ENCODE data around the gene SLIT3.
"Not testable (repeated sequence)": the region's sequence is repeated elsewhere in the genome, so short reads cannot be mapped to it uniquely, and the experiment has no call there.

SLIT3 gene

DNA sequence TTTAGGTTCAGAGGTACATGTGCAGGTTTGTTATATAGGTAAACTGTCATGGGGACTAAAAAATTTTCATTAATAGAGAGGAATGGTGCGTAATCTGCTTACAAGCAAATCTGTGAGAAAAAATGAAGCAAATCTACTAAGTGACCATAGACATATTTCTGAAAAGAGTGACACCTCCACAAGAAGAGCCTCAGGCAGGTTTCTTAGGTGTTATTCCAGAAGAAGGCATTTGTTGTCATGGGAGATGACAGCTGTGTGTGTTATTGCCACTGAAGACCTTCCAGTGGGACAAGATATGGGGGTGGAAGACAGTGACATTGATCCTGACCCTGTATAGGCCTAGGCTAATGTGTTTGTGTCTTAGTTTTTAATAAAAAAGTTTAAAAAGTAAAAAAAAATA is 652.9 kb downstream of the SLIT3 start:
- FAIRE-seq, result no peak
- DNase-seq (ENCODE audit: insufficient read length, low spot score), result no peak
- no peak for TF ChIP-seq CTCF (IDR thresholded peaks at IDR 0.05; ENCODE audit: insufficient read depth, missing control alignments)

- DNase-seq (ENCODE audit: insufficient read length, low spot score), result no peak
- no peak for FAIRE-seq
Observed at GRCh38 chr5:168647083-168647482, 653.9 kb downstream of the SLIT3 start.

GRCh38 chr5:168646335-168646734 is 654.6 kb downstream of the SLIT3 start:
- FAIRE-seq, result no peak
- TF ChIP-seq CTCF (IDR thresholded peaks at IDR 0.05; ENCODE audit: insufficient read depth, missing control alignments), result no peak
- no peak for DNase-seq (ENCODE audit: insufficient read length, low spot score)

More at GRCh38 chr5:168647083-168647482, 653.9 kb downstream of the SLIT3 start:
- no peak for TF ChIP-seq CTCF (IDR thresholded peaks at IDR 0.05; ENCODE audit: insufficient read depth, missing control alignments)

DNA sequence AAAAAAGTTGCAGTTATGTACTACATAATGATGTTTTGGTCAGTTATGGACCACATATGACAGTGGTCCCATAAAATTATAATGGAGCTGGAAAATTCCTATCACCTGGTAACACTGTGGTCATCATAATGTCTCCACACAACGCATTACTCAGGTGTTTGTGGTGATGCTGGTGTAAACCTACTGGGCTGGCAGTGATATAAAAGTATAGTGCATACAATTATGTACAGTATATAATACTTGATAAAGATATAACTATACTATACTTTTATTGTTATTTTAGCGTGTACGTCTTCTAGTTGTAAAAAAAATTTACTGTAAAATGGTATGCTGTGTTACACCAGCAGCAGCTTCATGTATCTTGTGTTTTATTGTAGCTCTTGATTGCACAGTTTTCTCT is 655.7 kb downstream of the SLIT3 start:
- no peak for FAIRE-seq
- no peak for TF ChIP-seq CTCF (IDR thresholded peaks at IDR 0.05; ENCODE audit: insufficient read depth, missing control alignments)

DNA sequence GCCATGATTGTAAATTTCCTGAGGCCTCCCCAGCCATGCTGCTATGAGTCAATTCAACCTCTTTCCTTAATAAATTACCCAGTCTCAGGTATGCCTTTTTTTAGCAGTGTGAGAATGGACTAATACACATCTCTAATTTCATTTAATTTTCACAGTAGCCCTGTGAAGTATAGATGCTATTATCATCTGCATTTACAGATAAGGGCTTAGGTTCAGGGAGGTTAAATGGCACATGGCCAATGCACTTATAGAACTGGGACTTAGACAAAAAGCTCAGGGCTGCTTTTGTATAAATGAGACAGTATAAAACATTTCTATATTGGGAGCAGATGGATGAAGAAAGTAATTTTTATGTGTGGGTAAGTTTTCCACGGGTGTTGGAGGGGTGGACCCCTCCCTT is 658.9 kb downstream of the SLIT3 start:
- DNase-seq (ENCODE audit: insufficient read length, low spot score), result no peak
- TF ChIP-seq CTCF (IDR thresholded peaks at IDR 0.05; ENCODE audit: insufficient read depth, missing control alignments), result no peak
- no peak for FAIRE-seq

More for the DNA sequence above, 655.7 kb downstream of the SLIT3 start:
- DNase-seq (ENCODE audit: insufficient read length, low spot score), result no peak

- not testable (repeated sequence) for DNase-seq (ENCODE audit: insufficient read length, low spot score); FAIRE-seq
Observed at GRCh38 chr5:168638846-168639245, 662.1 kb downstream of the SLIT3 start.

GRCh38 chr5:168637793-168638192 is 663.1 kb downstream of the SLIT3 start:
- no peak for TF ChIP-seq CTCF (IDR thresholded peaks at IDR 0.05; ENCODE audit: insufficient read depth, missing control alignments)
- DNase-seq (ENCODE audit: insufficient read length, low spot score) (no peak), FAIRE-seq (no peak)

- TF ChIP-seq CTCF (IDR thresholded peaks at IDR 0.05; ENCODE audit: insufficient read depth, missing control alignments), result no peak
- DNase-seq (ENCODE audit: insufficient read length, low spot score), result no peak
- FAIRE-seq, result no peak
Observed at GRCh38 chr5:168637281-168637680, 663.7 kb downstream of the SLIT3 start.

GRCh38 chr5:168630958-168631357 is 670.0 kb downstream of the SLIT3 start:
- FAIRE-seq; DNase-seq (ENCODE audit: insufficient read length, low spot score): not testable (repeated sequence)

All from D721Med (cell line).